Type B pancreatic cell (in vitro differentiated cells): Measurements from ENCODE around the gene NEURL1. TPM values are rescaled to one million over a fixed set of nuclear protein-coding genes. Genes with fewer than 3 reads are reported as not detected.

Experiments
- DNase-seq: peaks from one replicate; pipeline ENCODE4 v3.0.0; 2021; ENCODE audit warnings: mixed read lengths; ENCODE audit not compliant: unreplicated experiment; ENCODE audit errors: extremely low spot score
- H3K27ac Mint-ChIP-seq: 2 replicates; pipeline ENCODE4 v1.8.0; 2021; ENCODE audit warnings: mild to moderate bottlenecking, mixed read lengths
- H3K27me3 Mint-ChIP-seq: 2 replicates; pipeline ENCODE4 v1.8.0; 2021; ENCODE audit warnings: mixed read lengths
- H3K36me3 Mint-ChIP-seq: 2 replicates; pipeline ENCODE4 v1.8.0; 2021; ENCODE audit warnings: mixed read lengths
- H3K4me1 Mint-ChIP-seq: one replicate; pipeline ENCODE4 v1.8.0; 2021; ENCODE audit warnings: mixed read lengths; ENCODE audit not compliant: unreplicated experiment
- H3K4me3 Mint-ChIP-seq: 2 replicates; pipeline ENCODE4 v1.8.0; 2021; ENCODE audit warnings: mild to moderate bottlenecking, mixed read lengths
- H3K9me3 Mint-ChIP-seq: 2 replicates; pipeline ENCODE4 v1.8.0; 2021; ENCODE audit warnings: mixed read lengths
- CTCF ChIP-seq: fragments of 200-600 bp; sonication (generic); conservative IDR thresholded peaks from 2 replicates; pipeline ENCODE4 v1.5.0; 2021; ENCODE audit warnings: antibody characterized with exemption, mild to moderate bottlenecking
- total RNA-seq: library from RNA; stranded (reverse); gene quantifications from 2 replicates; pipeline ENCODE4 v1.2.1, GENCODE V29; 2021; ENCODE audit warnings: low replicate concordance

The NEURL1 gene
- total RNA-seq, 1 donor from 2014 or later, result 38.3 TPM

- TF ChIP-seq CTCF, result no peak
- Mint-ChIP-seq H3K27me3 (peaks cover 2% of the 10 kb centered on the region), H3K9me3 (no peaks in the 10 kb centered on the region), H3K27ac (no peak overlapping the region), H3K4me3 (peak overlapping the region; percentile 57), H3K4me1 (peaks cover 16% of the 10 kb centered on the region), H3K36me3 (no peaks in the 10 kb centered on the region)
- DNase-seq, result no peak
Measured at GRCh38 chr10:103558911-103559310, 65.4 kb downstream of the NEURL1 start.

GRCh38 chr10:103559776-103560175, 66.3 kb downstream of the NEURL1 start:
- Mint-ChIP-seq H3K27me3 (peaks cover 2% of the 10 kb centered on the region), H3K4me1 (peaks cover 8% of the 10 kb centered on the region), H3K27ac (peak overlapping the region; percentile 40), H3K36me3 (no peaks in the 10 kb centered on the region), H3K4me3 (no peak overlapping the region), H3K9me3 (no peaks in the 10 kb centered on the region)
- TF ChIP-seq CTCF, result no peak
- DNase-seq, result no peak

GRCh38 chr10:103560886-103561285, 67.4 kb downstream of the NEURL1 start:
- Mint-ChIP-seq H3K9me3 (no peaks in the 10 kb centered on the region), H3K27ac (no peak overlapping the region), H3K4me3 (no peak overlapping the region), H3K36me3 (no peaks in the 10 kb centered on the region), H3K4me1 (peaks cover 7% of the 10 kb centered on the region), H3K27me3 (peaks cover 2% of the 10 kb centered on the region)
- TF ChIP-seq CTCF, result no peak
- DNase-seq, result no peak

- DNase-seq, result no peak
- Mint-ChIP-seq H3K27ac (peak overlapping the region; percentile 58), H3K27me3 (peaks cover 2% of the 10 kb centered on the region), H3K9me3 (no peaks in the 10 kb centered on the region), H3K4me3 (no peak overlapping the region), H3K36me3 (no peaks in the 10 kb centered on the region), H3K4me1 (peaks cover 7% of the 10 kb centered on the region)
- no peak for TF ChIP-seq CTCF
Measured at GRCh38 chr10:103562383-103562782, 68.9 kb downstream of the NEURL1 start.

- Mint-ChIP-seq H3K9me3 (no peaks in the 10 kb centered on the region), H3K36me3 (no peaks in the 10 kb centered on the region), H3K4me3 (no peak overlapping the region), H3K27ac (no peak overlapping the region), H3K4me1 (peaks cover 13% of the 10 kb centered on the region), H3K27me3 (peaks cover 2% of the 10 kb centered on the region)
- DNase-seq, result no peak
- no peak for TF ChIP-seq CTCF
Measured at GRCh38 chr10:103563231-103564115, 70.0 kb downstream of the NEURL1 start.
